PC-9 (cell line): ENCODE data around the gene SLC35D2.
"Not testable (repeated sequence)": the region's sequence is repeated elsewhere in the genome, so short reads cannot be mapped to it uniquely, and the experiment has no call there.

ENCODE experiments used
- EZH2 ChIP-seq: fragments of 200-600 bp; sonication (generic); IDR thresholded peaks from 2 replicates; pipeline ENCODE4 v1.8.0; 2017; ENCODE audit warnings: antibody characterized with exemption, low read depth
- TF ChIP-seq, protein P1 (sequence below): fragments of 200-600 bp; sonication (generic); conservative IDR thresholded peaks from 2 replicates; pipeline ENCODE4 v1.6.1; 2017; ENCODE audit warnings: mixed run types, antibody characterized with exemption, mild to moderate bottlenecking, moderate library complexity

- TF ChIP-seq, protein P1, sequence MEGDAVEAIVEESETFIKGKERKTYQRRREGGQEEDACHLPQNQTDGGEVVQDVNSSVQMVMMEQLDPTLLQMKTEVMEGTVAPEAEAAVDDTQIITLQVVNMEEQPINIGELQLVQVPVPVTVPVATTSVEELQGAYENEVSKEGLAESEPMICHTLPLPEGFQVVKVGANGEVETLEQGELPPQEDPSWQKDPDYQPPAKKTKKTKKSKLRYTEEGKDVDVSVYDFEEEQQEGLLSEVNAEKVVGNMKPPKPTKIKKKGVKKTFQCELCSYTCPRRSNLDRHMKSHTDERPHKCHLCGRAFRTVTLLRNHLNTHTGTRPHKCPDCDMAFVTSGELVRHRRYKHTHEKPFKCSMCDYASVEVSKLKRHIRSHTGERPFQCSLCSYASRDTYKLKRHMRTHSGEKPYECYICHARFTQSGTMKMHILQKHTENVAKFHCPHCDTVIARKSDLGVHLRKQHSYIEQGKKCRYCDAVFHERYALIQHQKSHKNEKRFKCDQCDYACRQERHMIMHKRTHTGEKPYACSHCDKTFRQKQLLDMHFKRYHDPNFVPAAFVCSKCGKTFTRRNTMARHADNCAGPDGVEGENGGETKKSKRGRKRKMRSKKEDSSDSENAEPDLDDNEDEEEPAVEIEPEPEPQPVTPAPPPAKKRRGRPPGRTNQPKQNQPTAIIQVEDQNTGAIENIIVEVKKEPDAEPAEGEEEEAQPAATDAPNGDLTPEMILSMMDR, result not testable (repeated sequence)
- not testable (repeated sequence) for TF ChIP-seq EZH2
Measured at GRCh38 chr9:96360523-96360922, 23.0 kb downstream of the SLC35D2 start.
